HepG2 (cell line): ENCODE data around the gene BIK. TPM values are rescaled to one million over a fixed set of nuclear protein-coding genes. Genes with fewer than 3 reads are reported as not detected.
A peak's percentile ranks its signal among the peaks of the same experiment; 100 is the strongest.

Source experiments
- AKNA ChIP-seq: sonication (generic); formaldehyde crosslinking; IDR thresholded peaks from 2 replicates; pipeline ENCODE4 v1.4.0; 2020; ENCODE audit warnings: missing genetic modification reagents, borderline replicate concordance
- ELK4 ChIP-seq: sonication (generic); formaldehyde crosslinking; IDR thresholded peaks from 2 replicates; pipeline ENCODE4 v1.9.0; 2021; ENCODE audit warnings: missing genetic modification reagents, borderline replicate concordance
- EP300 ChIP-seq, 3 experiments: sonication (generic) in 1 of 3; formaldehyde crosslinking in 1 of 3; IDR thresholded peaks; 2 replicates each; pipeline versions ENCODE4 v1.5.1 to v1.6.1; 2011 to 2020; ENCODE audit warnings: low read depth in 2 of 3, low read length in 2 of 3, borderline replicate concordance in 1 of 3, improper control_type of control experiment in 1 of 3, mild to moderate bottlenecking in 1 of 3, missing genetic modification reagents in 1 of 3, moderate library complexity in 1 of 3
- FOXM1 ChIP-seq: sonication (generic); formaldehyde crosslinking; IDR thresholded peaks from 2 replicates; pipeline ENCODE4 v1.5.0; 2020; ENCODE audit warnings: missing genetic modification reagents
- GMEB1 ChIP-seq: sonication (generic); formaldehyde crosslinking; IDR thresholded peaks from 2 replicates; pipeline ENCODE4 v1.5.1; 2020; ENCODE audit warnings: missing genetic modification reagents, mild to moderate bottlenecking, borderline replicate concordance
- MEIS2 ChIP-seq: sonication (generic); formaldehyde crosslinking; IDR thresholded peaks from 2 replicates; pipeline ENCODE4 v1.9.0; 2021; ENCODE audit warnings: mild to moderate bottlenecking, missing genetic modification reagents
- NFE2L1 ChIP-seq: sonication (generic); formaldehyde crosslinking; IDR thresholded peaks from 2 replicates; pipeline ENCODE4 v1.4.0; 2020; ENCODE audit warnings: missing genetic modification reagents, mild to moderate bottlenecking, borderline replicate concordance
- POLR2G ChIP-seq: fragments of 200-400 bp; formaldehyde crosslinking; IDR thresholded peaks from 2 replicates; pipeline ENCODE4 v1.6.1; 2018; ENCODE audit warnings: mild to moderate bottlenecking, low read depth, low read length, moderate library complexity
- RBAK ChIP-seq: sonication (generic); formaldehyde crosslinking; IDR thresholded peaks from 2 replicates; pipeline ENCODE4 v1.5.1; 2020; ENCODE audit warnings: mild to moderate bottlenecking, missing genetic modification reagents
- RFXAP ChIP-seq: sonication (generic); formaldehyde crosslinking; IDR thresholded peaks from 2 replicates; pipeline ENCODE4 v1.4.0; 2020; ENCODE audit warnings: missing genetic modification reagents, borderline replicate concordance
- ZBTB4 ChIP-seq: sonication (generic); formaldehyde crosslinking; IDR thresholded peaks from 2 replicates; pipeline ENCODE4 v1.4.0; 2020; ENCODE audit warnings: missing genetic modification reagents, mild to moderate bottlenecking, borderline replicate concordance
- ZBTB44 ChIP-seq: sonication (generic); formaldehyde crosslinking; IDR thresholded peaks from 2 replicates; pipeline ENCODE4 v1.4.0; 2020; ENCODE audit warnings: missing genetic modification reagents
- ZNF180 ChIP-seq: sonication (generic); formaldehyde crosslinking; IDR thresholded peaks from 2 replicates; pipeline ENCODE4 v1.4.0; 2020; ENCODE audit warnings: low read depth, missing genetic modification reagents, borderline replicate concordance
- ZNF33B ChIP-seq: sonication (generic); formaldehyde crosslinking; IDR thresholded peaks from 2 replicates; pipeline ENCODE4 v1.5.1; 2020; ENCODE audit warnings: mild to moderate bottlenecking, missing genetic modification reagents
- polyA plus RNA-seq, 8 experiments: library from polyadenylated mRNA; depleted of rRNA in 3 of 8; stranded (reverse) in 7 of 8; unstranded in 1 of 8; fragments of >200 nt; fragmentation: Illumina TruSeq in 4 of 8; extraction: Trizol in 4 of 8; gene quantifications; 2 replicates each; pipeline versions ENCODE4 v1.2.1 to v1.2.3, GENCODE V29; 2011 to 2016; ENCODE audit warnings: low read depth in 4 of 8, missing spikeins in 1 of 8, mixed read lengths in 1 of 8; ENCODE audit not compliant: insufficient read depth in 1 of 8
- total RNA-seq, 5 experiments: library from RNA; depleted of rRNA; stranded (reverse); fragments of >200 nt; fragmentation: Illumina TruSeq; extraction: Trizol; gene quantifications; 2 replicates each; pipeline ENCODE4 v1.2.3, GENCODE V29; 2016; ENCODE audit warnings: low read depth in 1 of 5

The BIK gene
- total and polyA plus RNA-seq, 2 of the 13 experiments (the other 11 are each of a cell fraction or from before 2014, with no cell fraction given) = 0.54 to 0.80 TPM

GRCh38 chr22:43142880-43143562, 32.5 kb downstream of the BIK start, which contains the start of gene MCAT (continued):
- TF ChIP-seq AKNA (no peak), RFXAP (CRISPR knock-in tag) (peak; percentile 78), MEIS2 (CRISPR knock-in tag) (peak; percentile 57; the same call in 1 of the 2 replicates), GMEB1 (CRISPR knock-in tag) (peak; percentile 100), ELK4 (CRISPR knock-in tag) (peak; percentile 96; the same call in 1 of the 2 replicates), POLR2G (peak; percentile 75), ZBTB44 (CRISPR knock-in tag) (0 out of 2 replicates have a peak, but pooled peaks have one; percentile 58), EP300 (IDR thresholded peaks at IDR 0.05; ENCODE audit: low read depth in 2 of 2, low read length in 2 of 2) (peak in 1 of 2 experiments; percentile 22; a peak in 1 of 4 replicates), EP300 (CRISPR knock-in tag; IDR thresholded peaks at IDR 0.05; ENCODE audit: borderline replicate concordance) (no peak; the same call in 1 of the 2 replicates), FOXM1 (CRISPR knock-in tag) (no peak), NFE2L1 (CRISPR knock-in tag) (no peak), ZNF180 (CRISPR knock-in tag) (no peak), RBAK (no peak), ZNF33B (CRISPR knock-in tag) (no peak), ZBTB4 (CRISPR knock-in tag) (no peak)
